GM08714 (cell line): ENCODE data around the gene FRMD6.
"Not testable (repeated sequence)": the region's sequence is repeated elsewhere in the genome, so short reads cannot be mapped to it uniquely, and the experiment has no call there.

Experiments
- H3K4me3 ChIP-seq: fragments of 200-500 bp; sonication (Bioruptor generic); 2 replicates; pipeline ENCODE4 v1.5.1; 2014; ENCODE audit warnings: mild to moderate bottlenecking, low read length, inconsistent platforms
- ZNF274 ChIP-seq: IDR thresholded peaks from 2 replicates; pipeline ENCODE4 v1.6.1; 2012; ENCODE audit warnings: mild to moderate bottlenecking, low read depth, low read length

The FRMD6 gene

DNA sequence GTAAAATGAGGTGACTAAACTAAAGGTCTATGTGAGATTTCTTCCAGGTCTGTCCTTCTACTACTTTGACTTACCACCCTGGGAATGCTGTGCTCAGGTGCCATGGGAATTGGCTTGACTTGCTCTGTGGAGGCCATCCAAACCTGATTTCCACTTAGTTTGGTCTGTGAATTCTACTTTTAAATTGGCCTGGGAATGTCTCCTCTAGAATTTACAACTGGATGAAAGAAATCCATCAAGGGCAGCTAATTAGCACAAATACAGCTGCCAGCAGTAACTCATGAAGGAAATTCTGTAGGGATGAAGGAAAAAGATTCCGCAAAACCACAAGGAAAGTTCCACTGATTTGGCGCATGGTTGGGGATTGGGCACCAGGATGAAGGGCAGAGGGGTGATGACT lies 31.7 kb upstream of the FRMD6 start:
- H3K4me3 ChIP-seq, result no peak overlapping the region
- TF ChIP-seq ZNF274, result no peak

DNA sequence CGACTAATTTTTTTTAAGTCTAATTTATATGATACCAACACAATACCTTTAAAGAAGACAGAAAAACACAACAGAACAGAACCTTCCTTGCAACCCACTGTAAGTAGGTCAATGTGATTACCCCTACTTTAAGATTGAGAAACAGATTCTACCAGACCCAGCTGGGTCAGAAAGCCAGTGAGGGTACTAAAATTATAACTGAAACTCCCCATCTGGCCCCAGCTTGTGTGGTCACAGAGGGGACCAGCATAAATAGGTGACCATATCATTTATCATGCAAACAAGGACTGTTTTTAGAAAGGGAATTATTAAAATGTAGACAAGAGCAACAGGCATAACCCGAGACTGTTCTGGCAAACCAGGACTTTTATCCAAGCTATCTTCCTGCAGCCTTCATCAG lies 30.1 kb upstream of the FRMD6 start:
- TF ChIP-seq ZNF274, result no peak
- peak overlapping the region; percentile 40; the same call in 1 of the 2 replicates for H3K4me3 ChIP-seq

DNA sequence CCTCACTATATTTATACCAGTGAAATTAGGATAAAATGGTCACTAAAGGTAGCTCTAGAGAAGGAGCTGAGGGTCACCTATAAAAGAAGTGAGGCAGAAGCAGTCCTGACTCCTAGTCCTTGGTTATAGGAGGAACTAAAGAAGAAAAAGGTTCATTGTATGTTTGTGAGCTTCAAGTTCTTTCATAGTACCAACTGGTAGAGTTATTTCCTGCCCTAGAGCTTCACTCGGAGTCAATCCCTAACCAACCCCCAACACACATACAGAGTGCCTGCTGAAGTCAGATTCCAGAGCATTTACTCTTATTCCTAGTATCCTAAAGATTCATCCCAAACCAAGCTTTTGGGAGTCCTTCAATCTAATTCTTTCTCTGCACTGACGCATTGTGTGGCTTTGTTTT lies 29.3 kb upstream of the FRMD6 start:
- no peak overlapping the region for H3K4me3 ChIP-seq
- no peak for TF ChIP-seq ZNF274

DNA sequence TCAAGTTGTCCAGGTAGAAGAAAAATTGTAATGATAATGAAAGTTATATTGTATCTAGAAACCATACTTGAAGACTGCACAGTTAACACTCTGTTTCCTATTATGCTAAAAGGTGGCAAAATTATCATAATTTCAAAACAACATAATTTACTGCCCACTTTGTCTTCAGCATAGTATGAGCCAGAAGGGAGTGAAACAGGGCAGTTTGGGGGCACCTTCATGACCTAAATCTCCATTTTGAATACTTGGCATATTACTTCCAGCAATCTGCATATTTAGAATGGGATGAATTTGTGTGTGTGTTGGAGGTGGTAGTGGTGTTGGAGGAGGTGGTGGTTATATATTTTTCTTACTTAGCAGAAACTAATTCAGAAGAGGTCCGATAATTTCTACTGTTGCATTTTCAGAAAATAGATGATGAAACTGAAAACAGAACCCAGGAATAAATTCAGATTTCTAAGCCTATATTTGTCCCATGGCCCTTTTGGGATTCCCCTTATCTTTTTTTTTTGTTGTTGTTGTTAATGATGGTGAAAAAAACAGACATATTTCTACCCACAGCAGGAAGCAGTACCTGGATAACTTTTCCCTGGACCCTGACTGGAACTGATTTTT lies 26.6 kb upstream of the FRMD6 start:
- TF ChIP-seq ZNF274, result no peak

DNA sequence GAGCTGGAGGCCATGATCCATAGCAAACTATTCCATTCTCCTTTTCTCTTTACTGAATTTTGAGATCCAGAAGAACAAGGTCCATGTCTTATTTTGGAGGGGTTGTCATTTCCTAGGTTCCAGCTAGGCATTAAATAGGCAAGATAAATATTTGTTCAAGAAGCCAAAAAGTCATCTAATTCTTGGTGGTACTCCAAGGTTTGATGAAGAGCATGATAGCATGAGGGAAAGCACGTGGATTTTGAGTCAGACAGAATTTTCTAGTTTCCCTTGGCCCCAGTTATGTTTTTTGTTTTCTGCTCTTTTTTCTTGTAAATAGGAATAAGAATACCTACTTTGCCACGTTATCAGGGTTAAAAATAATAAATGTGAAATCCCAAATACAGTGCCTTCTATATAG lies 25.5 kb upstream of the FRMD6 start:
- TF ChIP-seq ZNF274, result no peak
- no peak overlapping the region for H3K4me3 ChIP-seq

More for the DNA sequence above, 26.6 kb upstream of the FRMD6 start:
- no peak overlapping the region; the same call in 1 of the 2 replicates for H3K4me3 ChIP-seq

DNA sequence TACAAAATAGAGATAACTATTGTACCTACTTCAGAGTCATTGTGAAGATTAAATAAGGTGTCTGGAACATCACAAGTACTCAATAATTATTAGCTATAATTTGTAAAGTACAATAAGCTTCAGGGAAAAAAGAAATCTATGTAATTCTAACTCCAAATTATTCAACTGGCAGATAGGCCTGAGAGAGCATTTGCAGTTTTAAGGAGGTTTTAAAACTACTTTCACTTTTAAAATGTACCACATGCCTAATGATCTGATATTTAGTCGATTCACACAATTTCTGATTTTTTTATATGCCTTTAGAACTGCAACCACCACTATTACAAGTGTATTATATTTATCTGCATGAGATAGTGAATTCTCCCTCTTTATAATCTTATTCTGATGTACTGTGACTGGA lies 24.9 kb upstream of the FRMD6 start:
- H3K4me3 ChIP-seq, result no peak overlapping the region
- no peak for TF ChIP-seq ZNF274

DNA sequence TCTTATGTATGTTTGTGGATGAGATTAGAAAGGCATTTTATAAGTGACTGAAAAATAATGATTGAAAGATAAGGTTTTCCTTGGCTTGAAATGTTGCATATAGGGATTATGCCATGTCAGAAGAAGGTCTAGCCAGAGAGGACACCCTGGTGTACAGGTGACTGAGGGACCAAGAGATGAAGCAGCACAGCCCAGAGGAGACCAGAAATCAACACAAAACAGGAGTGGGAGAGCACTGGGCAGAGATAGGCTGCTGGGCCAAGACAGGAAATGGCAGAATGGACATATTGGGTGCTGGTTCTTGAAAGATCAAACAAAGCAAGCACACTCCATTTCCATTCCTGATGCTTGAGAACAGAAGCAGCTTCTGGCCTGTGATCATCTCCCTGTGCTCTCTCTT lies 24.4 kb upstream of the FRMD6 start:
- no peak overlapping the region for H3K4me3 ChIP-seq
- TF ChIP-seq ZNF274, result no peak

DNA sequence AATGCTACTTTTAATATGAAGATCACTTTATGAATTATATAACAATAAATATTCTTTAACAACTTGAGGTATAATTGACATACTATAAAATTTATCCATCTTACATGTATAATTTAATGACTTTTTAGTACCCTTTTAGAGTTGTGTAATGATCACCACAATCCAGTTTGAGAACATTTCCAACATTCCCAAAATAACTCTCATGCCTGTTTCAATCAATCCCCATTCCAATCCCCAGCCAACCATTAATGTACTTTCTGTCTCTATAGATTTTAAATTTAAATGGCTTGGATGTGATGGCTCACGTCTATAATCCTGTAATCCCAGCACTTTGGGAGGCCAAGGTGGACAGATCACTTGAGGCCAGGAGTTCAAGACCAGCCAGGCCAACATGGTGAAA lies 23.5 kb upstream of the FRMD6 start:
- no peak overlapping the region for H3K4me3 ChIP-seq
- TF ChIP-seq ZNF274, result no peak

DNA sequence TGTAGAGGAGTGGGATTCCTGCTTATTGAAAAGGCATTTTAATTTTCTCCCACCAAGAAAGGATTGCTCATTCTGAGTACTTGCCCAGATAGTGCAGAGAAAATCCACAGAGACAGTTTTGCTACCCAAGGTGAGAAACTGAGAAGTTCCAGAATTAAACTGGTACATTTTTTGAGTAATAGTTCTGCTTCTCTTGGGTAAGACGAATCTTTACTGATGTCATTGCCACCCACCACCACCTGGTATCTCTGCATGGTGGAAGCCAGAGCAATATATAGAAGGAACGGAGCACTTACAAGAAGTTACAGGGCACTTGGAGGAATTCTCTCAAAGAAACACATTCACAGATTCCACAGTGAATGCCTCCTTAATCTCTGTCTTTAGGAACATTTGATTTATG lies 20.7 kb upstream of the FRMD6 start:
- no peak overlapping the region for H3K4me3 ChIP-seq
- no peak for TF ChIP-seq ZNF274

DNA sequence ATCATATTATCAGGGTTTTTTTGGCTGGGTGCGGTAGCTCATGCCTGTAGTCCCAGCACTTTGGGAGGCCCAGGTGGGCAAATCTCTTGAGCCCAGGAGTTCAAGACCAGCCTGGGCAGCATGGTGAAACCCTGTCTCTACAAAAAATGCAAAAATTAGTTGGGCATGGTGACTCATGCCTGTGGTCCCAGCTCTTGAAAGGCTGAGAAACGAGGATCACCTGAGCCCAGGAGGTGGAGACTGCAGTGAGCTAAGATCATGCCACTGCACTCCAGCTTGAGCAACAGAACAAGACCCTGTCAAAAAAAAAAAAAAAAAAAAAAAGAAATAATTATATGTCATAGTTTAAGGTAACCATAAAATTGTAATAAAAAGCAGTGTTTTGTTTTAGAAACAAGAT lies 18.4 kb upstream of the FRMD6 start:
- H3K4me3 ChIP-seq, result not testable (repeated sequence)

DNA sequence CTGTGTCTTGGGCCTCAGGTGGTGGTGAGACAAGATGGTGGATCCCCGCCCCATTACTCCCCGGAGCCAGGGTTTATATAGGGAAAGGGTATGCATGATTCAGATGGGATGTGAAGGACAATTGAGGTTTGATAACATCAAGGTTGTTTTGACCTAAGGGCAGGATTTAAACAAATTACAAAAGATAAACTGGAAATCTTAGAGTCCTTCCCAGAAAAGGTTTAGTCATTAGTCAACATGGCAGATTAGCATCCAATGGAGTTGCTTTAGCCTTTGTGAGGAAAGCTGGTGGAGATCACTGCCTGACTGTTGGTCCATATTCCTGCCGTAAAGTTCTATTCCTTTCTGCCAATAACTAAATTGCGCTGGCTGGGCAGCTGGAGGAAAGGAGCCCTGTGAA lies 15.6 kb upstream of the FRMD6 start:
- no peak for TF ChIP-seq ZNF274
- H3K4me3 ChIP-seq, result no peak overlapping the region

DNA sequence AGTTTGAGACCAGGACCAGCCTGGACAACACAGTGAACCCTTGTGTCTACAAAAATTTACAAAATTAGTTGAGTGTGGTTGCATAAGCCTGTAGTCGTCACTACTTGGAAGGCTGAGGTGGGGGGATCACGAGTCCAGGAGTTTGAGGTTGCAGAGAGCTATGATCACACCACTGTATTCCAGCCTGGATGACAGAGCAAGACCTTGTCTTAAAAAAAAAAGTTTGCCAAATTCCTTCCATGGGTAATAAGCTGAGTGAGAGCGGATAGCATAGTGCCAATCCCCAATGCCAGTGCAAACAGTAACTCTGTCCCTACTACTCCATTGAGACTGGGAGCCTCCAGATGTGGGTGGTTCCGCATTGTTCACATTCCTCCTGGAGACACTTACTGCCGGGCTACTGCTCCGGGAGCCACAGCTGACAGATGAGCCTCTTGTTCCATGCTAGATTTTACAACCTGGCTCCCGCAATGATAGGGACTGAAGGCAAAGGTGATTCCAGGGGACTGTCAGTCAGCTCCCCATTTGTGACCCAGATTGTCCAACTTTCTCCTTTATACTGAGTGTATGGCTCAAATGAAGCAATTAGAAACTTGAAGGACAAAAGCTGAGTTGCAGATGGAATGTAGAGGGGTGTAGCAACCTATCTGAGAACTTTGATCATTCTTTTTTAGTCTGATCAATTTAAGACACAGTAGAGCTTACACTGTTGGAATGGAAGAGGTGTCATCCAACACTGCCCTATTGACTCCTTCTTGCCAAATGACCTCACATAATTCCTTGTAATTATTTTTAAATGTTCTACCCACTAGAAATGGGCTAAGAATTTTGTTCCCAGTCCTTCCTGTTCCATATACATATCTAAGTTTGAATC lies 13.4 kb upstream of the FRMD6 start:
- H3K4me3 ChIP-seq, result no peak overlapping the region

DNA sequence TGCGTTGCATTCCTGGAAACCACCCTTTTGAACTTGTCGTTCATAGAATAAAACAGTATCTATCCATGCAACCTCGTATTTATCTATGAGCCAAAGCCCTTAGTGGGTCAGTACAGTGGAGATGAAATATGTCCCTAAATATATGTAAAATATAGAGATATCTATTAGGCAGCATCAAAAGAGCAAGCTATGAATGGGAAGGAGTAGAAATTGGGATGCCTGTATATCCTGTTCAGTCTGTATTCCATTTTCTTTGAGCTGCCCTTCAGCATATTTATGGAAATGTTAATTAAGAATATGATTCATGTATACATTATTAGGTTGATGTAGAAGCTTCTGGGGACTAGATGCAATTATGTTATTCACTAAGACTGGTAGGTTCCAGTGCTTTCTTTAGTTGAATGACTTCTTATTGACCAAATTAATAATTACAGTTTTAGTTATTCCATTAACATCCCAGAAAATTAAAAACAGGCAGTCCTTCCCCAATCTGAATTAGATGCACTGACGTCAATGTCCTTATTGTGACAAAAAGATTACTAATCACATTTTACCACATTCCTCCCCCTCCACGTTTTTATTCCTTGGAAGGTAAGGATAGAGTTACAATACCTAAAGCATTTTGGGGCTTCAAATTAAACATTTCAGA lies 11.9 kb upstream of the FRMD6 start:
- TF ChIP-seq ZNF274, result no peak
- no peak overlapping the region for H3K4me3 ChIP-seq

More for the DNA sequence above, 13.4 kb upstream of the FRMD6 start:
- TF ChIP-seq ZNF274, result no peak

DNA sequence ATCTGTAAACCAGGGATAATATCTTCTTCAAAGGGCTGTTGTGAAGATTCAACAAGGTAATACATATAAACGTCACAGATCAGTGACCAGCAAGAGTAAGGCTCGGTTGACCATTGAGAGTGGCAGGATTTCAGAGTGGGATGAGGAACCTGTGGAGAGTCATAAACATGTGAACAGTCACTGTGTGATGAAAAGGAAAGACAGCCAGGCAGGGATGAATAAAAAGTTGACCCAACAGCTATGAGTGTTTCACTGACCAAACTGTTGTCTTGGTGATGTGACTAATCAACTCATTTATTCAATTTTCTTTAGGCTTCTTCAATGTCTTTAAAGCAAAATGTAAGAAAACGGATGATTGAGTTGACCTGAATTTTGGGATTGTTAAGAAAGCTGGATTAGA lies 8.6 kb upstream of the FRMD6 start:
- TF ChIP-seq ZNF274, result no peak
- no peak overlapping the region for H3K4me3 ChIP-seq
